Sigmoid colon (tissue), 7 donors: ENCODE results near the gene SPAST. TPM values are rescaled to one million over a fixed set of nuclear protein-coding genes. Genes with fewer than 3 reads are reported as not detected.

Experiments used
- DNase-seq: peaks from one replicate; pipeline ENCODE4 v3.0.0-alpha.2; 2019
- H3K27ac ChIP-seq, 4 donors: fragments of 200-600 bp; sonication (generic); one replicate each; pipeline ENCODE4 v1.5.1; 2016 to 2019; ENCODE audit warnings: mild to moderate bottlenecking in 1 of 4
- H3K27me3 ChIP-seq, 3 donors: fragments of 200-600 bp; sonication (generic); one replicate each; pipeline ENCODE4 v1.5.1; 2019; ENCODE audit warnings: mild to moderate bottlenecking in 1 of 3
- H3K36me3 ChIP-seq, 4 donors: fragments of 200-600 bp; sonication (generic); one replicate each; pipeline ENCODE4 v1.5.1; 2016 to 2019
- H3K4me1 ChIP-seq, 4 donors: fragments of 200-600 bp; sonication (generic); one replicate each; pipeline ENCODE4 v1.5.1; 2017 to 2019
- H3K4me3 ChIP-seq, 4 donors: fragments of 200-600 bp; sonication (generic); one replicate each; pipeline ENCODE4 v1.5.1; 2017 to 2019; ENCODE audit warnings: mild to moderate bottlenecking in 2 of 4, moderate library complexity in 1 of 4
- H3K9me3 ChIP-seq, 4 donors: fragments of 200-600 bp in 3 of 4; sonication (generic) in 3 of 4; one replicate each; pipeline versions ENCODE4 v1.5.1 to v1.6.1; 2013 to 2019
- EP300 ChIP-seq, 4 donors: sonication (generic); formaldehyde crosslinking; IDR thresholded peaks; one replicate each; pipeline ENCODE4 v1.6.1; 2017; ENCODE audit warnings: antibody characterized with exemption in 4 of 4
- POLR2A ChIP-seq, 2 donors: fragments of 450-650 bp; IDR thresholded peaks; one replicate each; pipeline ENCODE4 v1.6.1; 2016; ENCODE audit warnings: antibody characterized with exemption in 2 of 2, mild to moderate bottlenecking in 2 of 2, moderate library complexity in 2 of 2
- POLR2AphosphoS5 ChIP-seq, 4 donors: sonication (generic); formaldehyde crosslinking; IDR thresholded peaks; one replicate each; pipeline ENCODE4 v1.6.1; 2017; ENCODE audit warnings: antibody characterized with exemption in 4 of 4
- WGBS, 2 donors: extraction: QIAGEN DNeasy Blood & Tissue Kit; methylation state at CpG; one replicate each; pipeline ENCODE4 v1.1.7; 2013; 5-methylcytosine and 5-hydroxymethylcytosine counted together
- intact Hi-C: fragments of 100-400 bp; cut with DNase I; formaldehyde crosslinking; loops from one replicate; pipeline ENCODE4 v1.15.1; 2023
- polyA plus RNA-seq, 3 donors: library from polyadenylated mRNA; stranded (reverse); fragments of 200-250 nt; gene quantifications; one replicate each; pipeline ENCODE4 v1.2.3, GENCODE V29; 2013
- total RNA-seq, 4 donors: library from RNA; depleted of rRNA; stranded (reverse); fragments of >200 nt; gene quantifications; one replicate each; pipeline ENCODE4 v1.1.0, GENCODE V29; 2016
- TF ChIP-seq, protein P1 (sequence below), 4 experiments: fragments of 450-650 bp in 3 of 4; fragments of 200-600 bp in 1 of 4; IDR thresholded peaks; one replicate each; pipeline ENCODE4 v1.5.1; 2016 to 2019; ENCODE audit warnings: antibody characterized with exemption in 4 of 4, mild to moderate bottlenecking in 3 of 4, moderate library complexity in 2 of 4
- donor health status: healthy with polysubstance abuse.
- donor health status: Bipolar disorder and iron deficiency.
- donor health status: healthy.

SPAST gene
- total and polyA plus RNA-seq, 7 donors = 4.6 to 24.2 (median 12.2) TPM

DNA sequence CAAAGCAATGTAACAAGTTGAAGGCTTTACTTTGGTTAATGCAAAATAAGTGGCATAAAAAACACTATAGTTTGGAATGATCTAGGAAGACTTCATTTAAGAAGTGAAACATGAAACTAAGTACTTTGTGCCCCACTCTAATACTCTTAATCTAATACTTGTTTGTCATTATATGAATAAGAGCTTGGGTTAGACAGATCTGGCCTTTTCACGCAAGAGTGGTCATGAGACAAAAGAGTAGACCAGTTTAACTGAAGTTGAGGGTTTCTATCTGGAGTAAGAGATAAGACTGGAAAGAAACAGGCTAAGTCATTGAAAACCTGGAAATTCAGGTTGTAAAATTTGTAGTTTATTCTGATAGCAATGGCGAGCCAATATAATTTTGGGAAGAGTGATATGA is 105.2 kb downstream of the SPAST start:
- H3K4me1 ChIP-seq = peaks cover 0 to 16% (median 13%) of the 10 kb centered on the region in 4 donors
- H3K36me3 ChIP-seq = peaks cover 0 to 12% (median 4%) of the 10 kb centered on the region in 4 donors
- no peak overlapping the region for H3K27ac ChIP-seq
- WGBS, 2 donors = 80 to 85% methylated on average over 2 of the region's 2 CpGs
- TF ChIP-seq POLR2A (IDR thresholded peaks at IDR 0.05) (no peak), POLR2AphosphoS5 (IDR thresholded peaks at IDR 0.05) (no peak), EP300 (IDR thresholded peaks at IDR 0.05) (no peak)
- TF ChIP-seq, protein P1, sequence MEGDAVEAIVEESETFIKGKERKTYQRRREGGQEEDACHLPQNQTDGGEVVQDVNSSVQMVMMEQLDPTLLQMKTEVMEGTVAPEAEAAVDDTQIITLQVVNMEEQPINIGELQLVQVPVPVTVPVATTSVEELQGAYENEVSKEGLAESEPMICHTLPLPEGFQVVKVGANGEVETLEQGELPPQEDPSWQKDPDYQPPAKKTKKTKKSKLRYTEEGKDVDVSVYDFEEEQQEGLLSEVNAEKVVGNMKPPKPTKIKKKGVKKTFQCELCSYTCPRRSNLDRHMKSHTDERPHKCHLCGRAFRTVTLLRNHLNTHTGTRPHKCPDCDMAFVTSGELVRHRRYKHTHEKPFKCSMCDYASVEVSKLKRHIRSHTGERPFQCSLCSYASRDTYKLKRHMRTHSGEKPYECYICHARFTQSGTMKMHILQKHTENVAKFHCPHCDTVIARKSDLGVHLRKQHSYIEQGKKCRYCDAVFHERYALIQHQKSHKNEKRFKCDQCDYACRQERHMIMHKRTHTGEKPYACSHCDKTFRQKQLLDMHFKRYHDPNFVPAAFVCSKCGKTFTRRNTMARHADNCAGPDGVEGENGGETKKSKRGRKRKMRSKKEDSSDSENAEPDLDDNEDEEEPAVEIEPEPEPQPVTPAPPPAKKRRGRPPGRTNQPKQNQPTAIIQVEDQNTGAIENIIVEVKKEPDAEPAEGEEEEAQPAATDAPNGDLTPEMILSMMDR (IDR thresholded peaks at IDR 0.05) = no peak
- no peaks in the 10 kb centered on the region for H3K27me3 ChIP-seq
- no peaks in the 10 kb centered on the region for H3K9me3 ChIP-seq
- no peak for DNase-seq
- intact Hi-C loops = no loop called here
- no peak overlapping the region for H3K4me3 ChIP-seq

DNA sequence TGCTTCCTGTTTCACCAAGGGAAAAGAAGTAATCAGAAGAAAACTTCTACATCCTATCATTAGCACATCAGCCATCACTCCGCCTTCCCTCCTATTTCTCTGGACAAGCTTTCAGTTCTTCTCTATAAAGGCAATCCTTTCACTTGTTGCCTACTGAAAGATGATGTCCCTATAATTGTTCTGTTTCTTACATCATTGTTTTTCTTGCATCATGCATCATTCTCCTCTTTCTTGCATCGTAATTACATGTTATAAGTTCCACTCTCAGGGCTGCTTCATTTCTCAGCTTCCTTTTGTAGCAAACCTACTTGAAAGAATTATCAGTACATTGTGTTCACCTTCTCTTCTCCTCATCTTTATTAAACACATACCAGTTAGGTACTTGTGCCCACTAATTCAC is 109.5 kb downstream of the SPAST start:
- TF ChIP-seq, protein P1 (IDR thresholded peaks at IDR 0.05) = no peak
- TF ChIP-seq POLR2AphosphoS5 (IDR thresholded peaks at IDR 0.05) (no peak), EP300 (IDR thresholded peaks at IDR 0.05) (no peak), POLR2A (IDR thresholded peaks at IDR 0.05) (no peak)
- Histone ChIP-seq H3K4me1 (no peaks in the 10 kb centered on the region), H3K36me3 (peaks cover 7 to 47% (median 10%) of the 10 kb centered on the region in 4 donors), H3K9me3 (no peaks in the 10 kb centered on the region), H3K27ac (no peak overlapping the region), H3K4me3 (no peak overlapping the region), H3K27me3 (no peaks in the 10 kb centered on the region)
- no peak for DNase-seq
- WGBS, 2 donors = 92 to 96% methylated on average over 2 of the region's 2 CpGs
- intact Hi-C loops = no loop called here

DNA sequence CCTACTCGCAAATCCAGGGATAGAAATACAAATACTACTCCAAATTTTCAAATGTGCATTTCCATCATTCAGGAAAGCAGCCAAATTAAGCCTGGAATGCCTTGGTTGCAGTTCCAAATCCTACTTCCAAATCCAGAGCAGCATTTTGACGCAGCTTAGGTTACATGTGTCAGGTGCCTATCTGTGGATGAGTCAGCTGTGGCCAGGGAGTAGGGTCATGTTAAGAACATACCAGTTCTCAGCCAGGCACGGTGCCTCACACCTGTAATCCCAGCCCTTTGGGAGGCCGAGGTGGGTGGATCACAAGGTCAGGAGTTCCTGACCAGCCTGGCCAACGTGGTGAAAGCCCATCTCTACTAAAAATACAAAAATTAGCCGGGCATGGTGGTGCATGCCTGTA is 119.3 kb downstream of the SPAST start:
- peaks cover 4 to 61% (median 10%) of the 10 kb centered on the region in 4 donors for H3K36me3 ChIP-seq
- no peak for TF ChIP-seq POLR2A (IDR thresholded peaks at IDR 0.05)
- TF ChIP-seq, protein P1 (IDR thresholded peaks at IDR 0.05) = no peak
- TF ChIP-seq EP300 (IDR thresholded peaks at IDR 0.05) = no peak
- no peak for TF ChIP-seq POLR2AphosphoS5 (IDR thresholded peaks at IDR 0.05)
- H3K27me3 ChIP-seq = no peaks in the 10 kb centered on the region
- intact Hi-C loops = no loop called here
- DNase-seq = no peak
- H3K4me1 ChIP-seq = no peaks in the 10 kb centered on the region
- H3K4me3 ChIP-seq = no peak overlapping the region
- 96 to 99% methylated on average over 6 of the region's 6 CpGs for WGBS, 2 donors
- no peak overlapping the region for H3K27ac ChIP-seq
- no peaks in the 10 kb centered on the region for H3K9me3 ChIP-seq

DNA sequence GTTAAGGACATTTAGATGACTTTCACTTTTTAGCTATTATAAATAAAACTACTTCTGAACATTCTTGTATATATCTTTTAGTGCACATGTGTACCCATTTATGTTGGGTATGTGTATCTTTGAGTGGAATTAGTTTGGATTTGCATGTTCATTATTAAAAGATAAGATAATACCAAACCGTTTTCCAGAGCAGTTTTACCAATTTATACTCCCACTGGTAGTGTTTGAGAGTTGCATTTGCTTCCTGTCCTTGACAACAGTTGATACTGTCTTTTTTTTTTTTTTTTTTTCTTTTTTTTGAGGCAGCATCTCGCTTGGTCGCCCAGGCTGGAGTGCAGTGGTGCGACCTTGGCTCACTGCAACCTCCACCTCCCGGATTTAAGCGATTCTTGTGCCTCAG is 125.7 kb downstream of the SPAST start:
- WGBS, 2 donors = 84 to 89% methylated on average over 6 of the region's 6 CpGs
- Histone ChIP-seq H3K27me3 (no peaks in the 10 kb centered on the region), H3K27ac (no peak overlapping the region), H3K36me3 (peaks cover 0 to 57% (median 5%) of the 10 kb centered on the region in 4 donors), H3K4me1 (no peaks in the 10 kb centered on the region), H3K9me3 (no peaks in the 10 kb centered on the region), H3K4me3 (no peak overlapping the region)
- TF ChIP-seq POLR2AphosphoS5 (IDR thresholded peaks at IDR 0.05) (no peak), POLR2A (IDR thresholded peaks at IDR 0.05) (no peak), EP300 (IDR thresholded peaks at IDR 0.05) (no peak)
- TF ChIP-seq, protein P1 (IDR thresholded peaks at IDR 0.05) = no peak
- intact Hi-C loops = no loop called here
- no peak for DNase-seq

DNA sequence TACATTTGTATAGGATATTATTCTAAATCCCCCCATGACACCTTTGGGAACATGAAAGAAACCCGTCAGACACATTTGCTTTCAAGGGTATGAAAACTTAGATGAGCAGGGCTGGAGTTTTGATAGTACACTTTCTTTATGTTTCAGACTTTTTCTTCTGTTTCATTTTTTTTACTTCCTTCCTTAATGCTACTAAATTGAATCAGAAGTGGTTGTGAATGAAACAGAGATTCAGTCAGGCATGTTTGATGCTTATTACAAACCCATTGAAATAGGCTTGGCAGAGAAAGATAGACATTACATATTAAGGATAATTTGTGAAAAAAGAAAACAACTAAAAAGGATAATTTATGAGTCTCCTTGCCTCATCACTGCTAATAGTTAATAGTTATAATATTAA is 129.1 kb downstream of the SPAST start:
- TF ChIP-seq POLR2AphosphoS5 (IDR thresholded peaks at IDR 0.05) (no peak), EP300 (IDR thresholded peaks at IDR 0.05) (no peak), POLR2A (IDR thresholded peaks at IDR 0.05) (no peak)
- TF ChIP-seq, protein P1 (IDR thresholded peaks at IDR 0.05) = no peak
- H3K9me3 ChIP-seq = no peaks in the 10 kb centered on the region
- no peak overlapping the region for H3K4me3 ChIP-seq
- intact Hi-C loops = no loop called here
- 83 to 96% methylated on average over 1 of the region's 1 CpG for WGBS, 2 donors
- no peak overlapping the region for H3K27ac ChIP-seq
- no peaks in the 10 kb centered on the region for H3K27me3 ChIP-seq
- no peak for DNase-seq
- no peaks in the 10 kb centered on the region for H3K4me1 ChIP-seq
- H3K36me3 ChIP-seq = peaks cover 0 to 33% (median 0%) of the 10 kb centered on the region in 4 donors
